Testis (tissue), 3 donors: Measurements from ENCODE around the gene UBAC2. TPM values are rescaled to one million over a fixed set of nuclear protein-coding genes. Genes with fewer than 3 reads are reported as not detected.

Experiments
- DNase-seq: peaks from one replicate; pipeline ENCODE4 v3.0.0-alpha.2; 2019
- H3K27ac ChIP-seq, 2 donors: fragments of 200-600 bp; sonication (generic); one replicate each; pipeline ENCODE4 v1.5.1; 2019
- H3K27me3 ChIP-seq: fragments of 200-600 bp; sonication (generic); one replicate; pipeline ENCODE4 v1.5.1; 2019
- H3K36me3 ChIP-seq: fragments of 200-600 bp; sonication (generic); one replicate; pipeline ENCODE4 v1.5.1; 2017; ENCODE audit warnings: low read depth; ENCODE audit errors: missing control alignments
- H3K4me1 ChIP-seq: fragments of 200-600 bp; sonication (generic); one replicate; pipeline ENCODE4 v1.5.1; 2019
- H3K4me3 ChIP-seq, 2 donors: fragments of 200-600 bp; sonication (generic); one replicate each; pipeline ENCODE4 v1.5.1; 2017 to 2019
- H3K9me3 ChIP-seq: fragments of 200-600 bp; sonication (generic); one replicate; pipeline ENCODE4 v1.5.1; 2017
- CTCF ChIP-seq, 3 experiments: fragments of 450-650 bp in 2 of 3; fragments of 200-600 bp in 1 of 3; sonication (generic) in 1 of 3; IDR thresholded peaks; one replicate each; pipeline ENCODE4 v1.5.1; 2016 to 2019; ENCODE audit warnings: antibody characterized with exemption in 3 of 3, mild to moderate bottlenecking in 2 of 3, moderate library complexity in 1 of 3
- POLR2A ChIP-seq: fragments of 450-650 bp; IDR thresholded peaks from one replicate; pipeline ENCODE4 v1.6.1; 2017; ENCODE audit warnings: antibody characterized with exemption, mild to moderate bottlenecking, moderate library complexity
- WGBS, 2 donors: methylation state at CpG; one replicate each; pipeline ENCODE4 v1.1.5; 2018; 5-methylcytosine and 5-hydroxymethylcytosine counted together
- intact Hi-C: fragments of 100-400 bp; cut with DNase I; formaldehyde crosslinking; loops from one replicate; pipeline ENCODE4 v1.15.1; 2023; ENCODE audit warnings: low total_unique reads
- polyA plus RNA-seq: library from polyadenylated mRNA; stranded (reverse); fragments of 350-450 nt; fragmentation: Illumina TruSeq; extraction: RNeasy Lipid Tissue Mini Kit (QIAGEN cat#74804); gene quantifications from one replicate; pipeline ENCODE4 v1.2.3, GENCODE V29; 2014; ENCODE audit warnings: low read depth, low replicate concordance; ENCODE audit not compliant: insufficient read depth
- total RNA-seq, 2 donors: library from RNA; depleted of rRNA; stranded (reverse); fragments of >200 nt; gene quantifications; one replicate each; pipeline ENCODE4 v1.2.3, GENCODE V29; 2016

The UBAC2 gene
- total and polyA plus RNA-seq, 3 donors from 2014 or later = 85.5 to 147 (median 93.0) TPM

GRCh38 chr13:99362362-99362761 lies 161.7 kb downstream of the UBAC2 start:
- peaks cover 6% of the 10 kb centered on the region for H3K4me1 ChIP-seq
- TF ChIP-seq CTCF (IDR thresholded peaks at IDR 0.05) (no peak), POLR2A (no peak)
- H3K9me3 ChIP-seq = no peaks in the 10 kb centered on the region
- DNase-seq = no peak
- H3K27ac ChIP-seq = no peak overlapping the region
- no peaks in the 10 kb centered on the region for H3K36me3 ChIP-seq
- 96 to 97% methylated on average over 1 of the region's 1 CpG for WGBS, 2 donors
- intact Hi-C loops = no loop called here
- no peak overlapping the region for H3K4me3 ChIP-seq
- no peaks in the 10 kb centered on the region for H3K27me3 ChIP-seq

- H3K9me3 ChIP-seq = no peaks in the 10 kb centered on the region
Observed at GRCh38 chr13:99363391-99363790, 162.7 kb downstream of the UBAC2 start.

GRCh38 chr13:99363949-99364348 lies 163.3 kb downstream of the UBAC2 start:
- Histone ChIP-seq H3K4me1 (peaks cover 3% of the 10 kb centered on the region), H3K27me3 (no peaks in the 10 kb centered on the region), H3K36me3 (no peaks in the 10 kb centered on the region), H3K9me3 (no peaks in the 10 kb centered on the region), H3K27ac (no peak overlapping the region), H3K4me3 (no peak overlapping the region)
- TF ChIP-seq CTCF (IDR thresholded peaks at IDR 0.05) (no peak), POLR2A (no peak)
- intact Hi-C loops = no loop called here
- 73 to 85% methylated on average over 1 of the region's 1 CpG for WGBS, 2 donors
- no peak for DNase-seq

More at GRCh38 chr13:99363391-99363790, 162.7 kb downstream of the UBAC2 start:
- H3K36me3 ChIP-seq = no peaks in the 10 kb centered on the region
- intact Hi-C loops = no loop called here
- peaks cover 3% of the 10 kb centered on the region for H3K4me1 ChIP-seq
- H3K27me3 ChIP-seq = no peaks in the 10 kb centered on the region
- H3K4me3 ChIP-seq = no peak overlapping the region
- no peak for DNase-seq
- no peak overlapping the region for H3K27ac ChIP-seq
- TF ChIP-seq CTCF (IDR thresholded peaks at IDR 0.05) = no peak
- no peak for TF ChIP-seq POLR2A
- WGBS, 2 donors = 90 to 95% methylated on average over 7 of the region's 7 CpGs

- WGBS, 2 donors = 81 to 83% methylated on average over 11 of the region's 11 CpGs
- Histone ChIP-seq H3K27me3 (no peaks in the 10 kb centered on the region), H3K27ac (no peak overlapping the region), H3K4me1 (no peaks in the 10 kb centered on the region), H3K9me3 (no peaks in the 10 kb centered on the region), H3K4me3 (no peak overlapping the region), H3K36me3 (no peaks in the 10 kb centered on the region)
- intact Hi-C loops = no loop called here
- DNase-seq = no peak
- TF ChIP-seq POLR2A = no peak
- TF ChIP-seq CTCF (IDR thresholded peaks at IDR 0.05) = no peak
Observed at GRCh38 chr13:99366075-99366987, 165.7 kb downstream of the UBAC2 start.
